ENCODE data around the gene SLC6A19.

Gene SLC6A19

GRCh38 chr5:1216211-1216917 is 15.0 kb downstream of the SLC6A19 start:
- H3K27me3 ChIP-seq (ENCODE audit: control insufficient read depth, insufficient read depth, low read length) = no peaks in the 10 kb centered on the region
- no peak overlapping the region for H3K9ac ChIP-seq (ENCODE audit: low read length)
- H3K4me3 ChIP-seq (ENCODE audit: low read length) = no peak overlapping the region
- H3K36me3 ChIP-seq (ENCODE audit: control insufficient read depth, low read depth, low read length) = no peaks in the 10 kb centered on the region
- no peaks in the 10 kb centered on the region for H3K9me3 ChIP-seq (ENCODE audit: control insufficient read depth, low read depth, low read length)
- H3K27ac ChIP-seq (ENCODE audit: low read length) = no peak overlapping the region
- no peaks in the 10 kb centered on the region for H3K4me1 ChIP-seq (ENCODE audit: control insufficient read depth, low read depth, low read length)

GRCh38 chr5:1216918-1217295 is 15.5 kb downstream of the SLC6A19 start:
- H3K36me3 ChIP-seq (ENCODE audit: control insufficient read depth, low read depth, low read length) = no peaks in the 10 kb centered on the region
- H3K9ac ChIP-seq (ENCODE audit: low read length) = no peak overlapping the region
- no peaks in the 10 kb centered on the region for H3K4me1 ChIP-seq (ENCODE audit: control insufficient read depth, low read depth, low read length)
- H3K9me3 ChIP-seq (ENCODE audit: control insufficient read depth, low read depth, low read length) = no peaks in the 10 kb centered on the region
- H3K4me3 ChIP-seq (ENCODE audit: low read length) = no peak overlapping the region
- no peak overlapping the region for H3K27ac ChIP-seq (ENCODE audit: low read length)
- H3K27me3 ChIP-seq (ENCODE audit: control insufficient read depth, insufficient read depth, low read length) = no peaks in the 10 kb centered on the region

- Histone ChIP-seq H3K27ac (ENCODE audit: low read length) (no peak overlapping the region), H3K36me3 (ENCODE audit: control insufficient read depth, low read depth, low read length) (no peaks in the 10 kb centered on the region), H3K9ac (ENCODE audit: low read length) (no peak overlapping the region), H3K9me3 (ENCODE audit: control insufficient read depth, low read depth, low read length) (no peaks in the 10 kb centered on the region), H3K4me3 (ENCODE audit: low read length) (no peak overlapping the region), H3K4me1 (ENCODE audit: control insufficient read depth, low read depth, low read length) (no peaks in the 10 kb centered on the region), H3K27me3 (ENCODE audit: control insufficient read depth, insufficient read depth, low read length) (no peaks in the 10 kb centered on the region)
Measured at GRCh38 chr5:1217596-1218206, 16.3 kb downstream of the SLC6A19 start.

GRCh38 chr5:1218351-1219080 is 17.1 kb downstream of the SLC6A19 start:
- Histone ChIP-seq H3K27ac (ENCODE audit: low read length) (no peak overlapping the region), H3K9me3 (ENCODE audit: control insufficient read depth, low read depth, low read length) (no peaks in the 10 kb centered on the region), H3K27me3 (ENCODE audit: control insufficient read depth, insufficient read depth, low read length) (no peaks in the 10 kb centered on the region), H3K4me3 (ENCODE audit: low read length) (no peak overlapping the region), H3K9ac (ENCODE audit: low read length) (no peak overlapping the region), H3K4me1 (ENCODE audit: control insufficient read depth, low read depth, low read length) (no peaks in the 10 kb centered on the region), H3K36me3 (ENCODE audit: control insufficient read depth, low read depth, low read length) (no peaks in the 10 kb centered on the region)

- no peaks in the 10 kb centered on the region for H3K4me1 ChIP-seq (ENCODE audit: control insufficient read depth, low read depth, low read length)
- H3K4me3 ChIP-seq (ENCODE audit: low read length) = no peak overlapping the region
- H3K9me3 ChIP-seq (ENCODE audit: control insufficient read depth, low read depth, low read length) = no peaks in the 10 kb centered on the region
- H3K27ac ChIP-seq (ENCODE audit: low read length) = no peak overlapping the region
- H3K9ac ChIP-seq (ENCODE audit: low read length) = no peak overlapping the region
- H3K36me3 ChIP-seq (ENCODE audit: control insufficient read depth, low read depth, low read length) = no peaks in the 10 kb centered on the region
- H3K27me3 ChIP-seq (ENCODE audit: control insufficient read depth, insufficient read depth, low read length) = no peaks in the 10 kb centered on the region
Measured at GRCh38 chr5:1219098-1219767, 17.8 kb downstream of the SLC6A19 start.

- H3K36me3 ChIP-seq (ENCODE audit: control insufficient read depth, low read depth, low read length) = no peaks in the 10 kb centered on the region
- H3K9ac ChIP-seq (ENCODE audit: low read length) = no peak overlapping the region
- H3K4me1 ChIP-seq (ENCODE audit: control insufficient read depth, low read depth, low read length) = no peaks in the 10 kb centered on the region
- H3K27me3 ChIP-seq (ENCODE audit: control insufficient read depth, insufficient read depth, low read length) = no peaks in the 10 kb centered on the region
- no peak overlapping the region for H3K4me3 ChIP-seq (ENCODE audit: low read length)
- H3K27ac ChIP-seq (ENCODE audit: low read length) = no peak overlapping the region
- H3K9me3 ChIP-seq (ENCODE audit: control insufficient read depth, low read depth, low read length) = no peaks in the 10 kb centered on the region
Measured at GRCh38 chr5:1219768-1220100, 18.3 kb downstream of the SLC6A19 start.

GRCh38 chr5:1220351-1220750 is 19.0 kb downstream of the SLC6A19 start:
- Histone ChIP-seq H3K27ac (ENCODE audit: low read length) (no peak overlapping the region), H3K4me1 (ENCODE audit: control insufficient read depth, low read depth, low read length) (no peaks in the 10 kb centered on the region), H3K4me3 (ENCODE audit: low read length) (no peak overlapping the region), H3K27me3 (ENCODE audit: control insufficient read depth, insufficient read depth, low read length) (no peaks in the 10 kb centered on the region), H3K9me3 (ENCODE audit: control insufficient read depth, low read depth, low read length) (no peaks in the 10 kb centered on the region), H3K9ac (ENCODE audit: low read length) (no peak overlapping the region), H3K36me3 (ENCODE audit: control insufficient read depth, low read depth, low read length) (no peaks in the 10 kb centered on the region)

GRCh38 chr5:1220831-1221230 is 19.4 kb downstream of the SLC6A19 start:
- Histone ChIP-seq H3K27me3 (ENCODE audit: control insufficient read depth, insufficient read depth, low read length) (no peaks in the 10 kb centered on the region), H3K9me3 (ENCODE audit: control insufficient read depth, low read depth, low read length) (no peaks in the 10 kb centered on the region), H3K9ac (ENCODE audit: low read length) (no peak overlapping the region), H3K4me3 (ENCODE audit: low read length) (no peak overlapping the region), H3K27ac (ENCODE audit: low read length) (no peak overlapping the region), H3K36me3 (ENCODE audit: control insufficient read depth, low read depth, low read length) (no peaks in the 10 kb centered on the region), H3K4me1 (ENCODE audit: control insufficient read depth, low read depth, low read length) (no peaks in the 10 kb centered on the region)

- Histone ChIP-seq H3K4me3 (ENCODE audit: low read length) (no peak overlapping the region), H3K27me3 (ENCODE audit: control insufficient read depth, insufficient read depth, low read length) (no peaks in the 10 kb centered on the region), H3K27ac (ENCODE audit: low read length) (no peak overlapping the region), H3K36me3 (ENCODE audit: control insufficient read depth, low read depth, low read length) (no peaks in the 10 kb centered on the region), H3K9me3 (ENCODE audit: control insufficient read depth, low read depth, low read length) (no peaks in the 10 kb centered on the region), H3K9ac (ENCODE audit: low read length) (no peak overlapping the region), H3K4me1 (ENCODE audit: control insufficient read depth, low read depth, low read length) (no peaks in the 10 kb centered on the region)
Measured at GRCh38 chr5:1221721-1222120, 20.3 kb downstream of the SLC6A19 start.

GRCh38 chr5:1222147-1222546 is 20.8 kb downstream of the SLC6A19 start:
- Histone ChIP-seq H3K9me3 (ENCODE audit: control insufficient read depth, low read depth, low read length) (no peaks in the 10 kb centered on the region), H3K27ac (ENCODE audit: low read length) (no peak overlapping the region), H3K4me1 (ENCODE audit: control insufficient read depth, low read depth, low read length) (no peaks in the 10 kb centered on the region), H3K4me3 (ENCODE audit: low read length) (no peak overlapping the region), H3K27me3 (ENCODE audit: control insufficient read depth, insufficient read depth, low read length) (no peaks in the 10 kb centered on the region), H3K9ac (ENCODE audit: low read length) (no peak overlapping the region), H3K36me3 (ENCODE audit: control insufficient read depth, low read depth, low read length) (no peaks in the 10 kb centered on the region)

GRCh38 chr5:1222621-1223277 is 21.4 kb downstream of the SLC6A19 start:
- Histone ChIP-seq H3K9ac (ENCODE audit: low read length) (no peak overlapping the region), H3K4me1 (ENCODE audit: control insufficient read depth, low read depth, low read length) (no peaks in the 10 kb centered on the region), H3K9me3 (ENCODE audit: control insufficient read depth, low read depth, low read length) (no peaks in the 10 kb centered on the region), H3K36me3 (ENCODE audit: control insufficient read depth, low read depth, low read length) (no peaks in the 10 kb centered on the region), H3K27me3 (ENCODE audit: control insufficient read depth, insufficient read depth, low read length) (no peaks in the 10 kb centered on the region), H3K27ac (ENCODE audit: low read length) (no peak overlapping the region), H3K4me3 (ENCODE audit: low read length) (no peak overlapping the region)
